A673 (cell line): ENCODE data around the gene SMOC2. TPM values are rescaled to one million over a fixed set of nuclear protein-coding genes. Genes with fewer than 3 reads are reported as not detected.

Source experiments
- BruUV-seq: library from RNA; stranded (reverse); fragments of 400-500 nt; replicated peaks from 2 replicates; lab custom pipeline; 2021; lab: Mats Ljungman, UMichigan
- CTCF ChIA-PET: fragments of 300-600 bp; sonication (Branson Sonifier 250); formaldehyde crosslinking; loops from one replicate; lab custom pipeline; 2022; ENCODE audit warnings: antibody characterized with exemption; lab: Charles Lee
- POLR2A ChIA-PET: fragments of 300-600 bp; sonication (Branson Sonifier 250); formaldehyde crosslinking; loops from one replicate; lab custom pipeline; 2022; ENCODE audit warnings: antibody characterized with exemption; ENCODE audit not compliant: low non-redundant PET; lab: Charles Lee
- DNase-seq: peaks from one replicate; pipeline ENCODE4 v3.0.0-alpha.2; 2015; ENCODE audit warnings: low spot score
- H3K27ac ChIP-seq: fragments of 200-600 bp; sonication (generic); 2 replicates; pipeline ENCODE4 v1.5.1; 2016; ENCODE audit warnings: mixed run types, low read depth, mild to moderate bottlenecking, mixed read lengths, antibody characterized with exemption, low read length; ENCODE audit not compliant: poor library complexity, severe bottlenecking
- H3K27me3 ChIP-seq: fragments of 200-600 bp; sonication (generic); replicated peaks from 2 replicates; pipeline ENCODE4 v1.6.1; 2017; ENCODE audit warnings: mixed run types, low read depth, mild to moderate bottlenecking, mixed read lengths, antibody characterized with exemption, low read length; ENCODE audit not compliant: insufficient read depth, poor library complexity
- H3K36me3 ChIP-seq: fragments of 200-600 bp; sonication (generic); 2 replicates; pipeline ENCODE4 v1.6.1; 2016; ENCODE audit warnings: mixed run types, mild to moderate bottlenecking, mixed read lengths, antibody characterized with exemption, low read length; ENCODE audit not compliant: insufficient read depth, poor library complexity, severe bottlenecking
- H3K4me1 ChIP-seq: fragments of 200-600 bp; sonication (generic); 2 replicates; pipeline ENCODE4 v1.6.1; 2017; ENCODE audit warnings: mixed run types, mild to moderate bottlenecking, mixed read lengths, antibody characterized with exemption, low read length; ENCODE audit not compliant: insufficient read depth, poor library complexity, severe bottlenecking
- H3K4me3 ChIP-seq: fragments of 200-600 bp; sonication (generic); 2 replicates; pipeline ENCODE4 v1.5.1; 2016; ENCODE audit warnings: low read depth, mixed run types, mild to moderate bottlenecking, mixed read lengths, low read length; ENCODE audit not compliant: poor library complexity, severe bottlenecking
- H3K9me3 ChIP-seq: fragments of 200-600 bp; sonication (generic); 2 replicates; pipeline ENCODE4 v1.6.1; 2016; ENCODE audit warnings: mixed run types, low read depth, mild to moderate bottlenecking, mixed read lengths, antibody characterized with exemption, low read length; ENCODE audit not compliant: poor library complexity, severe bottlenecking
- CTCF ChIP-seq: fragments of 300-800, 200-600 bp; sonication (generic); conservative IDR thresholded peaks from 2 replicates; pipeline ENCODE4 v1.5.1; 2017; ENCODE audit warnings: low read depth, mild to moderate bottlenecking, antibody characterized with exemption, low read length, moderate library complexity, mixed read lengths
- EZH2 ChIP-seq: fragments of 200-600 bp; sonication (generic); IDR thresholded peaks from 2 replicates; pipeline ENCODE4 v1.6.1; 2017; ENCODE audit warnings: borderline replicate concordance, low read depth, mild to moderate bottlenecking, mixed read lengths, antibody characterized with exemption, low read length; ENCODE audit not compliant: poor library complexity, severe bottlenecking
- intact Hi-C: fragments of 100-400 bp; cut with micrococcal nuclease; formaldehyde crosslinking; loops from one replicate; pipeline ENCODE4 v1.10.0; 2022; ENCODE audit not compliant: unreplicated experiment
- total RNA-seq: library from RNA; stranded (reverse); gene quantifications from 2 replicates; pipeline ENCODE4 v1.2.3, GENCODE V29; 2021

Gene SMOC2
- total RNA-seq, 1 experiment from 2014 or later, result 1.8 TPM

DNA sequence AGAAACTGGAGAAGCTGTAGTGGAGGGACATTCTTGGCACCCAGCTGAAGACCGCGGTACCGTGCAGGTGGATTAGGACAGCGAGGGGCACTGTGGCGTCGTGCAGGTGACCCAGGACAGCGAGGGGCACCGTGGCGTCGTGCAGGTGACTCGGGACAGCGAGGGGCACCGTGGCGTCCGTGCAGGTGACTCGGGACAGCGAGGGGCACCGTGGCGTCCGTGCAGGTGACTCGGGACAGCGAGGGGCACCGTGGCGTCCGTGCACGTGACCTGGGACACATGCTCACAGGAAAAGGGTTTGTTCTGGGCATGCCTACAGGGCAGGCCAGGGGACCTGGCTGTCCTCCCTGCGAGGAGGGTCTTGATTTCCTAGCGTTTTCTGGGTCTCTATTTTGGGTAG, 29.2 kb upstream of the SMOC2 start:
- Histone ChIP-seq H3K9me3 (no peaks in the 10 kb centered on the region), H3K27ac (no peak overlapping the region), H3K4me1 (no peaks in the 10 kb centered on the region), H3K36me3 (no peaks in the 10 kb centered on the region), H3K4me3 (no peak overlapping the region), H3K27me3 (no peaks in the 10 kb centered on the region)
- CTCF ChIA-PET, result no interaction called here
- BruUV-seq, result no TSS peak
- POLR2A ChIA-PET, result no interaction called here
- DNase-seq, result no peak
- intact Hi-C loops, result no loop called here
- TF ChIP-seq CTCF (no peak), EZH2 (no peak)

- CTCF ChIA-PET, result no interaction called here
- no peak overlapping the region for H3K4me3 ChIP-seq
- H3K27me3 ChIP-seq, result no peaks in the 10 kb centered on the region
- intact Hi-C loops, result no loop called here
- no peak for DNase-seq
- BruUV-seq, result no TSS peak
- no peaks in the 10 kb centered on the region for H3K4me1 ChIP-seq
- POLR2A ChIA-PET, result no interaction called here
- no peak for TF ChIP-seq CTCF
- no peak for TF ChIP-seq EZH2
- H3K36me3 ChIP-seq, result no peaks in the 10 kb centered on the region
- no peaks in the 10 kb centered on the region for H3K9me3 ChIP-seq
- H3K27ac ChIP-seq, result no peak overlapping the region
Observed at GRCh38 chr6:168412456-168412855, 28.5 kb upstream of the SMOC2 start.

GRCh38 chr6:168413018-168413720, 27.8 kb upstream of the SMOC2 start:
- POLR2A ChIA-PET, result no interaction called here
- TF ChIP-seq CTCF, result no peak
- no peak for TF ChIP-seq EZH2
- no peak for DNase-seq
- no TSS peak for BruUV-seq
- no peaks in the 10 kb centered on the region for H3K27me3 ChIP-seq
- no peak overlapping the region for H3K27ac ChIP-seq
- no peaks in the 10 kb centered on the region for H3K36me3 ChIP-seq
- intact Hi-C loops, result no loop called here
- H3K4me3 ChIP-seq, result no peak overlapping the region
- H3K4me1 ChIP-seq, result no peaks in the 10 kb centered on the region
- CTCF ChIA-PET, result no interaction called here
- H3K9me3 ChIP-seq, result no peaks in the 10 kb centered on the region
